Endothelial cell of umbilical vein (primary cell): Measurements from ENCODE around the gene FKRP.

Experiments used
- POLR2A ChIP-seq: IDR thresholded peaks from 2 replicates; pipeline ENCODE4 v1.6.1; 2012; ENCODE audit warnings: low read depth, mild to moderate bottlenecking, control low read depth, low read length
- POLR2AphosphoS5 ChIP-seq: IDR thresholded peaks from 2 replicates; pipeline ENCODE4 v1.6.1; 2012; ENCODE audit warnings: low read depth, mild to moderate bottlenecking, control low read depth, low read length, moderate library complexity; ENCODE audit not compliant: insufficient read depth
- TF ChIP-seq, protein P1 (sequence below), 2 donors: IDR thresholded peaks; 1 replicate in 1 of 2; 2 replicates in 1 of 2; pipeline ENCODE4 v1.5.1; 2011; ENCODE audit warnings: low read length in 2 of 2, mild to moderate bottlenecking in 2 of 2, moderate library complexity in 2 of 2, control low read depth in 1 of 2, inconsistent platforms in 1 of 2, low read depth in 1 of 2; ENCODE audit not compliant: insufficient read depth in 1 of 2; ENCODE audit errors: extremely low read depth in 1 of 2

GRCh38 chr19:46723471-46723870 is 22.4 kb upstream of the FKRP start:
- TF ChIP-seq POLR2AphosphoS5 (no peak), POLR2A (no peak)
- TF ChIP-seq, protein P1, sequence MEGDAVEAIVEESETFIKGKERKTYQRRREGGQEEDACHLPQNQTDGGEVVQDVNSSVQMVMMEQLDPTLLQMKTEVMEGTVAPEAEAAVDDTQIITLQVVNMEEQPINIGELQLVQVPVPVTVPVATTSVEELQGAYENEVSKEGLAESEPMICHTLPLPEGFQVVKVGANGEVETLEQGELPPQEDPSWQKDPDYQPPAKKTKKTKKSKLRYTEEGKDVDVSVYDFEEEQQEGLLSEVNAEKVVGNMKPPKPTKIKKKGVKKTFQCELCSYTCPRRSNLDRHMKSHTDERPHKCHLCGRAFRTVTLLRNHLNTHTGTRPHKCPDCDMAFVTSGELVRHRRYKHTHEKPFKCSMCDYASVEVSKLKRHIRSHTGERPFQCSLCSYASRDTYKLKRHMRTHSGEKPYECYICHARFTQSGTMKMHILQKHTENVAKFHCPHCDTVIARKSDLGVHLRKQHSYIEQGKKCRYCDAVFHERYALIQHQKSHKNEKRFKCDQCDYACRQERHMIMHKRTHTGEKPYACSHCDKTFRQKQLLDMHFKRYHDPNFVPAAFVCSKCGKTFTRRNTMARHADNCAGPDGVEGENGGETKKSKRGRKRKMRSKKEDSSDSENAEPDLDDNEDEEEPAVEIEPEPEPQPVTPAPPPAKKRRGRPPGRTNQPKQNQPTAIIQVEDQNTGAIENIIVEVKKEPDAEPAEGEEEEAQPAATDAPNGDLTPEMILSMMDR (IDR thresholded peaks at IDR 0.05; ENCODE audit: extremely low read depth in 1 of 2, insufficient read depth in 1 of 2, low read depth in 1 of 2, low read length in 2 of 2), result no peak
